Measurements from ENCODE around the gene ZNF575. TPM values are rescaled to one million over a fixed set of nuclear protein-coding genes. Genes with fewer than 3 reads are reported as not detected.
A peak's percentile ranks its signal among the peaks of the same experiment; 100 is the strongest.

ZNF575 gene
- total RNA-seq, 4 donors from 2014 or later, result 0.53 to 1.7 (median 1.3) TPM

DNA sequence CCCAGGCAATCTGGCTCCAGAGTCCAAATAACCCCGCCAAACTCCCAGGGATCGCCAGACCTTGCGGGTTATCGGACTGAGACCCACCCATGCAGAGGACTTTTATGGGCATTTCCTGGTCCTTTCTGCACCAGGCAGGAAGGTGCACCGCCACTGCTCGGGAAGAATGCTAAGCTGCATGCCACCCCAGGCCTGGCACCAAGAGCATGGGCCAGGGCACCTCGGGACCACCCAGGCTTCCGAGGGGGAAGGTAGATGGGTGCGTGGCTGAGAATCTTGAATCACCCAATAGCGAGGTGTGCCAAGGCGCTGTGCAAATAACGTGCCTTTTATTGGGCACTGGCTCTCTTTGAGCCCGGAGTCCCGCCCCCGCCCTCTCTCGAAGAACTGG is 422 bp upstream of the ZNF575 start:
- Histone ChIP-seq H3K9me3 (no peaks in the 10 kb centered on the region), H3K27ac (peak overlapping the region; percentile 75 to 95 (median 88)), H3K27me3 (no peaks in the 10 kb centered on the region), H3K4me1 (peaks cover 0 to 25% (median 2%) of the 10 kb centered on the region in 4 donors), H3K4me3 (peak overlapping the region; percentile 51 to 77 (median 61)), H3K36me3 (no peaks in the 10 kb centered on the region)
- peak in 1 of 3 donors; percentile 82 for DNase-seq
- TF ChIP-seq CTCF (IDR thresholded peaks at IDR 0.05), result no peak
- no peak for TF ChIP-seq POLR2A (IDR thresholded peaks at IDR 0.05)

- peak overlapping the region; percentile 75 to 95 (median 88) for H3K27ac ChIP-seq
- H3K4me1 ChIP-seq, result peaks cover 0 to 19% (median 0%) of the 10 kb centered on the region in 4 donors
- H3K9me3 ChIP-seq, result no peaks in the 10 kb centered on the region
- peak overlapping the region; percentile 51 to 77 (median 61) for H3K4me3 ChIP-seq
- TF ChIP-seq POLR2A (IDR thresholded peaks at IDR 0.05), result peak in 1 of 2 donors; percentile 8
- no peak for TF ChIP-seq CTCF (IDR thresholded peaks at IDR 0.05)
- no peaks in the 10 kb centered on the region for H3K27me3 ChIP-seq
- peaks cover 0 to 12% (median 0%) of the 10 kb centered on the region in 3 donors for H3K36me3 ChIP-seq
- peak; percentile 97 to 98 (median 98) for DNase-seq
Measured at GRCh38 chr19:43533546-43534304, 737 bp downstream of the ZNF575 start.

- Histone ChIP-seq H3K9me3 (no peaks in the 10 kb centered on the region), H3K36me3 (peaks cover 0 to 17% (median 0%) of the 10 kb centered on the region in 3 donors), H3K4me3 (peak overlapping the region; percentile 51 to 77 (median 61)), H3K27me3 (no peaks in the 10 kb centered on the region), H3K4me1 (peaks cover 0 to 19% (median 0%) of the 10 kb centered on the region in 4 donors), H3K27ac (peak overlapping the region; percentile 49 to 95 (median 88))
- TF ChIP-seq POLR2A (IDR thresholded peaks at IDR 0.05), result no peak
- TF ChIP-seq CTCF (IDR thresholded peaks at IDR 0.05), result no peak
- no peak for DNase-seq
Measured at GRCh38 chr19:43534305-43534815, 1.4 kb downstream of the ZNF575 start.

DNA sequence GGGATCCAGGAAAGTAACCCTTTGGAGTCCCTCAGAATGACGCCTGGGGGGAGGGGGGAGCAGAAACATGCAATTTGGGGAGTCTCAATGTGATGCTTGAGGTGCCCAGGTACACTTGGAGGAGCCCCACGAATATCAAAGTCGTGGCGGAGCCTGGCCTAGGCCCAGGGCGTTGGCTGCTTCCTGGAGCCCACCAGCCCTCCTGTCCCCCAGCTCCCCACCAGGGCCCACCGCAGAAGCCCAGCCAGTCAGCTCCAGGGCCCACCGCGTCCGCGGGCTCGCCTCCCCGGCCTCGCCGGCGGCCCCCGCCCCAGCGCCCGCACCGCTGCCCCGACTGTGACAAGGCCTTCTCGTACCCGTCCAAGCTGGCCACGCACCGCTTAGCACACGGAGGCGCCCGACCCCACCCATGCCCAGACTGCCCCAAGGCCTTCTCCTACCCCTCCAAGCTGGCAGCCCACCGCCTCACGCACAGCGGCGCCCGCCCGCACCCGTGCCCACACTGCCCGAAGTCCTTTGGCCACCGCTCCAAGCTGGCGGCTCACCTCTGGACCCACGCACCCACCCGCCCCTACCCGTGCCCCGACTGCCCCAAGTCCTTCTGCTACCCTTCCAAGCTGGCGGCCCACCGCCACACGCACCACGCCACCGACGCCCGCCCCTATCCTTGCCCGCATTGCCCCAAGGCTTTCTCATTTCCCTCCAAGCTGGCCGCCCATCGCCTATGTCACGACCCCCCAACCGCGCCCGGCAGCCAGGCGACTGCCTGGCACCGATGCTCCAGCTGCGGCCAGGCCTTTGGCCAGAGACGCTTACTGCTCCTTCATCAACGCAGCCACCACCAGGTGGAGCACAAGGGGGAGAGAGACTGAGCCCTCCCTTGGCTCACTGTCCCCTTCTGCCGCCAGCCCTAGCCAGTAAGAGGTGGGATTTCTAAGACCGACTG is 2.1 kb downstream of the ZNF575 start:
- peak; percentile 56 to 73 (median 67) for DNase-seq
- Histone ChIP-seq H3K4me3 (no peak overlapping the region), H3K27ac (peak overlapping the region in 3 of 4 donors; percentile 88 to 95 (median 88)), H3K27me3 (no peaks in the 10 kb centered on the region), H3K36me3 (peaks cover 0 to 21% (median 0%) of the 10 kb centered on the region in 3 donors), H3K9me3 (no peaks in the 10 kb centered on the region), H3K4me1 (peaks cover 0 to 19% (median 0%) of the 10 kb centered on the region in 4 donors)
- TF ChIP-seq POLR2A (IDR thresholded peaks at IDR 0.05) (no peak), CTCF (IDR thresholded peaks at IDR 0.05) (peak in 4 of 6 experiments; percentile 36 to 50 (median 46))

DNA sequence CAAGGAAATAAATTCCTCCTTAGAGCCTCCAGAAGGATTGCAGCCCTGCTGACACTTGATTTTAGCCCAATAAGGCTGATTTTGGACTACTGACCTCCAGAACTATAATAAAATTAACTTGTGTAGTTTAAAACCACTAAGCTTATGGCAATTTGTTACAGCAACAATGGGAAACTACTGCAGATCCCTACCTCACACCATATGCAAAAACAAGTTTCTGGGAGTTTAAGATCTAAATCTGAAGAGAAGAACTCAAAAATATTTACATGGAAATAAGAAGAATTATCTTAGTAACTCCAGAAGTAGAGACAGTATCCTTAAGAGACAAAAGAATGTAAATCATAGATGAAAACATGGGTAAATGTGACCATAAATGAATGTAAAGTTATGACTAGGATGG is 5.9 kb downstream of the ZNF575 start:
- Histone ChIP-seq H3K4me3 (no peak overlapping the region), H3K27me3 (no peaks in the 10 kb centered on the region), H3K4me1 (peaks cover 0 to 10% (median 0%) of the 10 kb centered on the region in 4 donors), H3K27ac (no peak overlapping the region), H3K9me3 (no peaks in the 10 kb centered on the region), H3K36me3 (peaks cover 0 to 56% (median 0%) of the 10 kb centered on the region in 3 donors)
- DNase-seq, result no peak
- TF ChIP-seq CTCF (IDR thresholded peaks at IDR 0.05) (no peak), POLR2A (IDR thresholded peaks at IDR 0.05) (no peak)
